ENCODE results near the gene SYT5. TPM values are rescaled to one million over a fixed set of nuclear protein-coding genes. Genes with fewer than 3 reads are reported as not detected.

Gene SYT5
- total and polyA plus RNA-seq, 2 donors from 2014 or later = not detected

GRCh38 chr19:55228403-55229031 is 48.4 kb upstream of the SYT5 start, which contains the start of gene TMEM86B:
Gene TMEM86B (minus strand): TSS chr19:55228763. CDS start chr19:55228741, 22 bp downstream.
- H3K4me3 ChIP-seq (ENCODE audit: low read length in 3 of 3) = no peak within 1 kb of the TSS
- H3K36me3 ChIP-seq (ENCODE audit: control insufficient read depth in 2 of 3, insufficient read depth in 3 of 3, low read length in 3 of 3) = peaks cover 2 to 11% (median 5%) of the 10 kb centered on the region in 3 donors
- DNase-seq (peak in 1 of 5 donors; percentile 25), FAIRE-seq (no peak)
- H3K4me1 ChIP-seq (ENCODE audit: control insufficient read depth in 2 of 3, insufficient read depth in 2 of 3, low read depth in 1 of 3, low read length in 3 of 3) = peaks cover 0 to 4% (median 3%) of the 10 kb centered on the region in 3 donors
- no peak within 1 kb of the TSS for H3K27ac ChIP-seq (ENCODE audit: low read depth in 2 of 2, low read length in 2 of 2)
- H3K27me3 ChIP-seq (ENCODE audit: control insufficient read depth, insufficient read depth, low read length) = no peaks in the 10 kb centered on the region
- no peak within 1 kb of the TSS for H3K9ac ChIP-seq (ENCODE audit: low read length in 3 of 3)
- H3K9me3 ChIP-seq (ENCODE audit: control insufficient read depth in 2 of 3, insufficient read depth in 1 of 3, low read length in 3 of 3) = no peaks in the 10 kb centered on the region
- intact Hi-C loops (cut with DNase I) = no loop called here
- no peak for TF ChIP-seq CTCF (IDR thresholded peaks at IDR 0.05; ENCODE audit: borderline replicate concordance, extremely low read depth, insufficient read depth)

GRCh38 chr19:55228015-55228391 is 47.9 kb upstream of the SYT5 start:
- TF ChIP-seq CTCF (IDR thresholded peaks at IDR 0.05; ENCODE audit: borderline replicate concordance, extremely low read depth, insufficient read depth) = no peak
- peaks cover 2 to 6% (median 5%) of the 10 kb centered on the region in 3 donors for H3K36me3 ChIP-seq (ENCODE audit: control insufficient read depth in 2 of 3, insufficient read depth in 3 of 3, low read length in 3 of 3)
- H3K4me3 ChIP-seq (ENCODE audit: low read length in 3 of 3) = no peak overlapping the region
- intact Hi-C loops (cut with DNase I) = no loop called here
- no peaks in the 10 kb centered on the region for H3K9me3 ChIP-seq (ENCODE audit: control insufficient read depth in 2 of 3, insufficient read depth in 1 of 3, low read length in 3 of 3)
- H3K27me3 ChIP-seq (ENCODE audit: control insufficient read depth, insufficient read depth, low read length) = no peaks in the 10 kb centered on the region
- peaks cover 0 to 4% (median 3%) of the 10 kb centered on the region in 3 donors for H3K4me1 ChIP-seq (ENCODE audit: control insufficient read depth in 2 of 3, insufficient read depth in 2 of 3, low read depth in 1 of 3, low read length in 3 of 3)
- FAIRE-seq (no peak), DNase-seq (no peak)
- H3K27ac ChIP-seq (ENCODE audit: low read depth in 2 of 2, low read length in 2 of 2) = no peak overlapping the region
- H3K9ac ChIP-seq (ENCODE audit: low read length in 3 of 3) = no peak overlapping the region

GRCh38 chr19:55227241-55228014 is 47.3 kb upstream of the SYT5 start:
- FAIRE-seq (no peak), DNase-seq (no peak)
- Histone ChIP-seq H3K27me3 (ENCODE audit: control insufficient read depth, insufficient read depth, low read length) (no peaks in the 10 kb centered on the region), H3K4me1 (ENCODE audit: control insufficient read depth in 2 of 3, insufficient read depth in 2 of 3, low read depth in 1 of 3, low read length in 3 of 3) (peaks cover 0 to 3% (median 0%) of the 10 kb centered on the region in 3 donors), H3K27ac (ENCODE audit: low read depth in 2 of 2, low read length in 2 of 2) (no peak overlapping the region), H3K4me3 (ENCODE audit: low read length in 3 of 3) (no peak overlapping the region), H3K9ac (ENCODE audit: low read length in 3 of 3) (no peak overlapping the region), H3K9me3 (ENCODE audit: control insufficient read depth in 2 of 3, insufficient read depth in 1 of 3, low read length in 3 of 3) (no peaks in the 10 kb centered on the region), H3K36me3 (ENCODE audit: control insufficient read depth in 2 of 3, insufficient read depth in 3 of 3, low read length in 3 of 3) (peaks cover 0 to 5% (median 0%) of the 10 kb centered on the region in 3 donors)
- intact Hi-C loops (cut with DNase I) = no loop called here
- no peak for TF ChIP-seq CTCF (IDR thresholded peaks at IDR 0.05; ENCODE audit: borderline replicate concordance, extremely low read depth, insufficient read depth)
